Vagina (tissue), 2 donors: ENCODE data around the gene HEATR5A. TPM values are rescaled to one million over a fixed set of nuclear protein-coding genes. Genes with fewer than 3 reads are reported as not detected.
A peak's percentile ranks its signal among the peaks of the same experiment; 100 is the strongest.

ENCODE experiments used
- DNase-seq, 2 donors: peaks; one replicate each; pipeline ENCODE4 v3.0.0-alpha.2; 2017; ENCODE audit errors: extremely low spot score in 2 of 2
- H3K27ac ChIP-seq: fragments of 200-600 bp; sonication (generic); one replicate; pipeline ENCODE4 v1.5.1; 2019
- H3K27me3 ChIP-seq: fragments of 200-600 bp; sonication (generic); one replicate; pipeline ENCODE4 v1.5.1; 2019
- H3K36me3 ChIP-seq, 2 donors: fragments of 200-600 bp; sonication (generic); one replicate each; pipeline ENCODE4 v1.5.1; 2017 to 2019
- H3K4me1 ChIP-seq: fragments of 200-600 bp; sonication (generic); one replicate; pipeline ENCODE4 v1.5.1; 2019
- H3K4me3 ChIP-seq, 2 donors: fragments of 200-600 bp; sonication (generic); 1 replicate in 1 of 2; 2 replicates in 1 of 2; pipeline ENCODE4 v1.5.1; 2016 to 2019
- H3K9me3 ChIP-seq: fragments of 200-600 bp; sonication (generic); one replicate; pipeline ENCODE4 v1.5.1; 2019
- CTCF ChIP-seq, 3 experiments: fragments of 450-650 bp in 2 of 3; fragments of 200-600 bp in 1 of 3; sonication (generic) in 1 of 3; IDR thresholded peaks; one replicate each; pipeline ENCODE4 v1.5.1; 2017 to 2019; ENCODE audit warnings: antibody characterized with exemption in 3 of 3, mild to moderate bottlenecking in 2 of 3, moderate library complexity in 2 of 3
- POLR2A ChIP-seq, 2 donors: fragments of 450-650 bp; IDR thresholded peaks; one replicate each; pipeline ENCODE4 v1.6.1; 2017; ENCODE audit warnings: antibody characterized with exemption in 2 of 2, mild to moderate bottlenecking in 2 of 2, moderate library complexity in 2 of 2
- POLR2AphosphoS5 ChIP-seq, 2 donors: sonication (generic); formaldehyde crosslinking; IDR thresholded peaks; one replicate each; pipeline ENCODE4 v1.9.0; 2017; ENCODE audit warnings: antibody characterized with exemption in 2 of 2, mild to moderate bottlenecking in 2 of 2, low read depth in 1 of 2; ENCODE audit not compliant: insufficient read depth in 1 of 2
- intact Hi-C: fragments of 100-400 bp; cut with DNase I; formaldehyde crosslinking; loops from one replicate; pipeline ENCODE4 v1.15.1; 2023
- total RNA-seq: library from RNA; depleted of rRNA; stranded (reverse); fragments of >200 nt; gene quantifications from one replicate; pipeline ENCODE4 v1.2.3, GENCODE V29; 2016

HEATR5A gene
- total RNA-seq, 1 donor from 2014 or later: 16.9 TPM

GRCh38 chr14:31425905-31426304 lies 5.6 kb upstream of the HEATR5A start:
- Histone ChIP-seq H3K27ac (no peak overlapping the region), H3K4me3 (no peak overlapping the region), H3K36me3 (no peaks in the 10 kb centered on the region), H3K9me3 (no peaks in the 10 kb centered on the region), H3K4me1 (peaks cover under 1% of the 10 kb centered on the region), H3K27me3 (no peaks in the 10 kb centered on the region)
- TF ChIP-seq POLR2A (IDR thresholded peaks at IDR 0.05) (no peak), POLR2AphosphoS5 (IDR thresholded peaks at IDR 0.05; ENCODE audit: insufficient read depth in 1 of 2, low read depth in 1 of 2) (no peak)
- DNase-seq: no peak
- intact Hi-C loops: no loop called here

DNA sequence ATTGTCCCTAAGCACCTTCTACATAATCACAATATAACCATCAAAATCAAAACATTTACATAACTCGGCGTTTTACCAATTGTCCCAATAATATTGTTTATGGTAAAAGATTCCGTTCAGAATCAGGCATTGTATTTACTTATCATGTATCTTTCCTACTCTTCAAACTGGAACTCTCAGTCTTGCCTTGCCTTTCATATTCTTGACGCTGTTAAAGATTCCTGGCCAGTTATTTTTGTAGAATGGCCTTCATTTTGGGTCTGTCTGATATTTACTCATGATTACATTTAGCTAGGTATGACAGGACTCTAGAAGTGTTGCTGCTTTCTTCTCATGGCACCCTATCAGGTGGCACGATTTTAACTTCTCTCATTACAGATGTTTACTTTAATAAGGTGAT lies 850 bp upstream of the HEATR5A start:
- H3K27me3 ChIP-seq: no peaks in the 10 kb centered on the region
- DNase-seq: no peak
- H3K9me3 ChIP-seq: no peaks in the 10 kb centered on the region
- TF ChIP-seq CTCF (IDR thresholded peaks at IDR 0.05): no peak
- no peak for TF ChIP-seq POLR2A (IDR thresholded peaks at IDR 0.05)
- TF ChIP-seq POLR2AphosphoS5 (IDR thresholded peaks at IDR 0.05; ENCODE audit: insufficient read depth in 1 of 2, low read depth in 1 of 2): no peak
- H3K4me3 ChIP-seq: peak overlapping the region in 1 of 2 donors; percentile 82
- H3K27ac ChIP-seq: peak overlapping the region; percentile 82
- H3K36me3 ChIP-seq: no peaks in the 10 kb centered on the region
- intact Hi-C loops: no loop called here
- H3K4me1 ChIP-seq: peaks cover 24% of the 10 kb centered on the region

DNA sequence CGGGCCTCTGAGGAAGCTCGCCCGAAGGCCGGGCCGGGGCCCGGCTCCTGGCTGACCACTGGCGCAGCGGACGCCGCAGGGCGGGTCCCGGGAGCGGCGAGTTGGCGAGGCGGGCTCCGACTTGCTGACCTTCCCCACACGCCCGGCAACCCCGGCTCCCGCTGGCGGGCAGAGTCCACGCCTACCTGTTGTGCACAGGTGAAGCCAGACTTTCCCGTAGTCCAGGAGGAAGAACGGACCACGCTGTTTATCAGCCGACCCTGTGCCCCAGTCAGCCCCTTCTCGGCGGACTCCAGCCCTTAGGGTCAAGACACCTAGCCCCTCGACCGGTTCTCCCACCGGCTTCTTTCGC lies 407 bp downstream of the HEATR5A start:
- TF ChIP-seq CTCF (IDR thresholded peaks at IDR 0.05): no peak
- no peak for TF ChIP-seq POLR2A (IDR thresholded peaks at IDR 0.05)
- TF ChIP-seq POLR2AphosphoS5 (IDR thresholded peaks at IDR 0.05; ENCODE audit: insufficient read depth in 1 of 2, low read depth in 1 of 2): no peak
- Histone ChIP-seq H3K27me3 (no peaks in the 10 kb centered on the region), H3K36me3 (no peaks in the 10 kb centered on the region), H3K4me3 (peak overlapping the region; percentile 78 to 82), H3K27ac (peak overlapping the region; percentile 82), H3K4me1 (peaks cover 28% of the 10 kb centered on the region), H3K9me3 (no peaks in the 10 kb centered on the region)
- peak in 1 of 2 donors; percentile 88 for DNase-seq
- intact Hi-C loops: no loop called here

DNA sequence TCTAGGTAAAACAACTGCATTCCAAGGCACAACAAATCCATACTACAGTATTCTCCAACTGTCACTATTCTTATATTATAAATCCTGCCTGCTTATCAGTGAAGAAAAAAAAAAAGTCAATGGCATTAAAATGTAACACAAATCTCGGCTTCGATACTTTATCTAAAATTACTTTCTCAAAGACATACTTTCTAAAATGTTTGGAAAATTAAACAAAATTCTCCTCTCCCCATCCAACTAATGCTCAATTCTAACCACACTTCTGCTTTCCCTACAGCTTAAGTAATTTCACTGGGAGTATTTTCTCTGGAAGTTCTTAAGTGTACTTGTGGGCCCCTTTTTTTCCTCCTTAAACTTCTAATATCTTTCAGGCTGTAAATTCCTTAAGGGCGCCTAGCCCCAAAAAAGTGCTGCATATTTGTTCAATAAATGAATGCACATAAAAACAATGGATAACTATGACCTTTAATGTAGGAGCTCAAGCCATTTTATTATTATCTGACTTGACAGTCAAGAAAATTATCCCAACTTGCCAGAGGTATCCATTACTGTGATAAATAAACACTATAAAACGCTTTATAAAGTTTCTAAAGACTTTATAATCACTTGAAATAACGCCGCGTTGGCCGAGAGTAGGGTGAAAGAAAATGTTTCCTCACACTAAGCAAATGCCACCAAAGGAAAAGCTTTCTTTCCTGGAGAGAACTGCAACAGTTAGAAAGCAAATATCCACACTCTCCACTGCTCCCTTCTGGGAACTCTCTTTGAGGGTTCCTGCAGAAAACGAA lies 977 bp downstream of the HEATR5A start:
- Histone ChIP-seq H3K27ac (peak overlapping the region; percentile 82), H3K4me1 (peaks cover 34% of the 10 kb centered on the region), H3K4me3 (peak overlapping the region; percentile 78 to 82), H3K36me3 (no peaks in the 10 kb centered on the region), H3K9me3 (no peaks in the 10 kb centered on the region), H3K27me3 (no peaks in the 10 kb centered on the region)
- TF ChIP-seq CTCF (IDR thresholded peaks at IDR 0.05) (no peak), POLR2A (IDR thresholded peaks at IDR 0.05) (no peak), POLR2AphosphoS5 (IDR thresholded peaks at IDR 0.05; ENCODE audit: insufficient read depth in 1 of 2, low read depth in 1 of 2) (no peak)
- intact Hi-C loops: no loop called here
- DNase-seq: no peak

- Histone ChIP-seq H3K9me3 (no peaks in the 10 kb centered on the region), H3K27me3 (no peaks in the 10 kb centered on the region), H3K27ac (no peak overlapping the region), H3K4me3 (no peak overlapping the region), H3K4me1 (peaks cover 39% of the 10 kb centered on the region), H3K36me3 (no peaks in the 10 kb centered on the region)
- TF ChIP-seq CTCF (IDR thresholded peaks at IDR 0.05) (no peak), POLR2AphosphoS5 (IDR thresholded peaks at IDR 0.05; ENCODE audit: insufficient read depth in 1 of 2, low read depth in 1 of 2) (no peak), POLR2A (IDR thresholded peaks at IDR 0.05) (no peak)
- intact Hi-C loops: no loop called here
- no peak for DNase-seq
Observed at GRCh38 chr14:31418440-31418839, 1.9 kb downstream of the HEATR5A start.
